HK-2 (cell line): Measurements from ENCODE around the gene SART1.
"Not testable (repeated sequence)": the region's sequence is repeated elsewhere in the genome, so short reads cannot be mapped to it uniquely, and the experiment has no call there.

ENCODE experiments used
- DNase-seq: peaks from one replicate; pipeline ENCODE4 v3.0.0-alpha.2; 2018; ENCODE audit not compliant: unreplicated experiment

SART1 gene

GRCh38 chr11:66015454-66015881, 53.9 kb downstream of the SART1 start:
- DNase-seq: peak; percentile 69

- DNase-seq: no peak
Observed at GRCh38 chr11:66015936-66016792, 54.6 kb downstream of the SART1 start.

DNA sequence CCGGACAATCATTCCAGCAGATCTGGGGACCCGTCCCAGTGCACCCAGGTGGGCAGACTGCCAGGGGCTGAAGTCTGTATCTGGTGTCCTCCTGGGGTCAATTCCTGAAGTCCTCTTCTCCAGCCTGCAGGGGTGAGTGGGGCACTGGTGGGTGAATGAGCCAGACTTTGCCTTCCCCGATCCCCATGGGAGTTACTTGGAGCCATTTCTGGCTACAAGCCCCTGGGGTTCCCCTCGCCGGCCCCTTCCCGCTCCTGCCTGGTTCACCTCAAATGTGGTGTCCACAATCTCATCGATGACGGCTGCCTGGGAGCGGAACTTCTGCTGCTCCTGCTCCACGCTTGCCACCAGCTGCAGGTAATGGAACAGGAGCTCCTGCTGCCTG, 55.3 kb downstream of the SART1 start:
- no peak for DNase-seq

- DNase-seq: no peak
Observed at GRCh38 chr11:66017321-66017720, 55.8 kb downstream of the SART1 start.

GRCh38 chr11:66020212-66020611, 58.7 kb downstream of the SART1 start:
- DNase-seq: no peak

GRCh38 chr11:66020618-66021357, 59.3 kb downstream of the SART1 start:
- peak; percentile 74 for DNase-seq

DNA sequence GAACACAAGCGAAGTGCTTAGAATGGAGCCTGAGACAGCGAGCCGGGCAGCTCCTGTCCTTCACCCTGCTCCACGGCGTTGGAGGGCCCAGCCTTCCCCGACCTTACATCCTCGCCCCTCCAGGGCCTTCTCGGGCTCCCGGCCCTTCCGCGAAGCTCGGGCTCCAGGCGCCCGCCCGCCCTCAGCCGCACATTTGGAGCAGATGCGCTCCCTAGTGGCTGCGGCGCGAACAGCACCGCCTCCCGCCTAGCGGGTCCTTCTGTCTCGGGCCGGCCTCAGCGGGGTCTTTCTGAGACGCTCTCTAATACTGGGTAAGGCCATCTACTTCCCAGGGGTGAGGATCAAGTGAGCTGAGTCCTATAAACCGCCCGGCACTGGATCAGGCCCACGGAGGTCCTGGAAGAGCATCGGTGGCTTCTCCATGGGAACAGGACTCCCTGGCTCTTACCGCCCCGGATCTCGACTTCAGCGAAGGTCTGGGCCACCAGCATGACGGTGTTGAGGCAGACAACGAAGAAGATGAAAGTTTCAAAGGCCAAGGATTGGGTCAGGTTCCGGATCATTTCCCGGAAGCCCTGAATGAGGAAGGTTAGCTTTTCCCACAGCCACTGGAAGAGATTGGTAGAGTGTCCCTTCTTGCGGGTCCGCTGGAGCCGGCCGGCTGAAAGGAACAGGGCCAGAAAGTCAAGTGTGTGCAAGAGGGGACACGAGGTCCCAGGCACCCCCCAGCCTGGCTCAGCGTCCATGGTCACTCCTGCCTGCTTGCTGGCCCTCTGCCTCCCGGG, 61.1 kb downstream of the SART1 start:
- peak; percentile 73 for DNase-seq

GRCh38 chr11:66023186-66023440, 61.6 kb downstream of the SART1 start:
- not testable (repeated sequence) for DNase-seq

DNA sequence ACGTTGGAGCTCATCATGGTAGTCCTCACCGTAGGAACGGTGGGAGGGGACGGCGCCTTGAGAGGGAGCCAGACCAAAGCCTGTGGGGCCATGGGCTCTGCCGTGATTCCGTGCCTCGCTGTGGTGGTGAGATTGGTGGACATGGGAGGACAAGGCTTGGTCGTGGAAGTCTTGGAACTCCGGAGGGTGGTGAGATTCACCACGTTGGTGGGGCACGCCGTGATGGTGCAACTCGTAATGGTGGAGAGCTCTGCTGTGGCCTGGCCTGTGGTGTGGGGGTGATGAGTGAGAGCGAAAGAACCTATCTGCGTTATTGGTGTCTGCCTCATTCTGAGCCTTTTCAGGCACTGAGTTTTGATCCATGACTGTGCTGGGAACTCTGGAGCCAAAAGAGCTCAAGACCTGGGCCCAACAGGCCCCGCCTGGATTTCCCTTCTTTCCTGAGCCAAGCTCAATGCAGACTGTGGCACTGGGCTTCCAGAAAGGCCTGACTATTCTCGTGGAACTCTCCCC, 64.5 kb downstream of the SART1 start, which contains the start of gene CATSPER1:
Gene CATSPER1 (minus strand): TSS at position 463 of the 513 bp plus-strand sequence. CDS start 100 bp downstream, at position 363.
- no peak for DNase-seq
